GM23338 (cell line): ENCODE results near the gene SIPA1. TPM values are rescaled to one million over a fixed set of nuclear protein-coding genes. Genes with fewer than 3 reads are reported as not detected.

Experiments used
- ATAC-seq: fragments of 200-7000 bp; cut with Tn5 transposase; 3 replicates; pipeline ENCODE4 v1.9.1; 2020
- DNase-seq: peaks from one replicate; pipeline ENCODE4 v3.0.0-alpha.2; 2015; ENCODE audit warnings: low spot score
- H2AFZ ChIP-seq: fragments of 200-600 bp; sonication (generic); 2 replicates; pipeline ENCODE4 v1.8.0; 2016; ENCODE audit warnings: antibody characterized with exemption, mild to moderate bottlenecking, moderate library complexity
- H3F3A ChIP-seq: fragments of 200-600 bp; sonication (generic); replicated peaks from 2 replicates; pipeline ENCODE4 v1.8.0; 2017; ENCODE audit warnings: antibody characterized with exemption, mixed run types, low read depth
- H3K27ac ChIP-seq: fragments of 200-600 bp; sonication (generic); 2 replicates; pipeline ENCODE4 v1.6.1; 2016; ENCODE audit warnings: low read depth
- H3K27me3 ChIP-seq: fragments of 200-600 bp; sonication (generic); 2 replicates; pipeline ENCODE4 v1.8.0; 2016; ENCODE audit warnings: mild to moderate bottlenecking, mixed run types, moderate library complexity; ENCODE audit not compliant: insufficient read depth
- H3K36me3 ChIP-seq: fragments of 200-600 bp; sonication (generic); 2 replicates; pipeline ENCODE4 v1.8.0; 2016; ENCODE audit warnings: mild to moderate bottlenecking; ENCODE audit not compliant: insufficient read depth
- H3K4me1 ChIP-seq: fragments of 200-600 bp; sonication (generic); 2 replicates; pipeline ENCODE4 v1.8.0; 2016; ENCODE audit warnings: mild to moderate bottlenecking, moderate library complexity; ENCODE audit not compliant: insufficient read depth
- H3K4me2 ChIP-seq: fragments of 200-600 bp; sonication (generic); 2 replicates; pipeline ENCODE4 v1.7.1; 2017; ENCODE audit warnings: mixed run types
- H3K4me3 ChIP-seq: fragments of 200-600 bp; sonication (generic); 2 replicates; pipeline ENCODE4 v1.6.1; 2016; ENCODE audit warnings: mixed run types
- H3K79me2 ChIP-seq: fragments of 200-600 bp; sonication (generic); replicated peaks from 2 replicates; pipeline ENCODE4 v1.8.0; 2017; ENCODE audit warnings: mild to moderate bottlenecking; ENCODE audit not compliant: insufficient read depth
- H3K9me2 ChIP-seq: fragments of 200-600 bp; sonication (generic); 2 replicates; pipeline ENCODE4 v1.8.0; 2017; ENCODE audit not compliant: insufficient read depth
- H4K20me1 ChIP-seq: fragments of 200-600 bp; sonication (generic); replicated peaks from 2 replicates; pipeline ENCODE4 v1.8.0; 2017; ENCODE audit warnings: mild to moderate bottlenecking; ENCODE audit not compliant: insufficient read depth
- H3K27ac Mint-ChIP-seq: 2 replicates; pipeline ENCODE4 v1.8.0; 2020; ENCODE audit warnings: inconsistent platforms, mild to moderate bottlenecking, moderate library complexity, mixed read lengths
- H3K27me3 Mint-ChIP-seq: 3 replicates; pipeline ENCODE4 v1.8.0; 2022; ENCODE audit warnings: low read depth, mild to moderate bottlenecking, moderate library complexity, mixed read lengths, inconsistent platforms; ENCODE audit not compliant: insufficient read depth, poor library complexity
- H3K36me3 Mint-ChIP-seq: 3 replicates; pipeline ENCODE4 v1.8.0; 2021; ENCODE audit warnings: low read depth, mild to moderate bottlenecking, inconsistent platforms, moderate library complexity, mixed read lengths
- H3K4me1 Mint-ChIP-seq: 3 replicates; pipeline ENCODE4 v1.8.0; 2020; ENCODE audit warnings: mild to moderate bottlenecking, inconsistent platforms, mixed read lengths
- H3K4me3 Mint-ChIP-seq: 3 replicates; pipeline ENCODE4 v1.8.0; 2021; ENCODE audit warnings: moderate library complexity, mild to moderate bottlenecking, inconsistent platforms, mixed read lengths
- H3K9me3 Mint-ChIP-seq: 3 replicates; pipeline ENCODE4 v1.8.0; 2020; ENCODE audit warnings: moderate library complexity, mild to moderate bottlenecking, inconsistent platforms, mixed read lengths
- CREB1 ChIP-seq: fragments of 250-450 bp; sonication (Bioruptor Pico); IDR thresholded peaks from 2 replicates; pipeline ENCODE4 v1.5.0; 2020; ENCODE audit warnings: low read depth, mild to moderate bottlenecking, moderate library complexity
- ETS1 ChIP-seq: IDR thresholded peaks from 2 replicates; pipeline ENCODE4 v1.6.1; 2016; ENCODE audit warnings: antibody characterized with exemption
- EZH2 ChIP-seq: fragments of 200-600 bp; sonication (generic); IDR thresholded peaks from one replicate; pipeline ENCODE4 v1.8.0; 2017; ENCODE audit warnings: antibody characterized with exemption, mild to moderate bottlenecking, low read depth; ENCODE audit not compliant: unreplicated experiment
- EZH2phosphoT487 ChIP-seq: fragments of 200-600 bp; sonication (generic); IDR thresholded peaks from one replicate; pipeline ENCODE4 v1.8.1; 2018; ENCODE audit warnings: antibody characterized with exemption; ENCODE audit not compliant: unreplicated experiment
- JUNB ChIP-seq: IDR thresholded peaks from one replicate; pipeline ENCODE4 v1.6.1; 2016; ENCODE audit warnings: antibody characterized with exemption; ENCODE audit not compliant: unreplicated experiment
- NANOG ChIP-seq: IDR thresholded peaks from 2 replicates; pipeline ENCODE4 v1.6.1; 2016; ENCODE audit warnings: antibody characterized with exemption, borderline replicate concordance
- POLR2AphosphoS5 ChIP-seq: IDR thresholded peaks from 2 replicates; pipeline ENCODE4 v1.6.1; 2016; ENCODE audit warnings: antibody characterized with exemption, low read depth
- REST ChIP-seq: IDR thresholded peaks from one replicate; pipeline ENCODE4 v1.6.1; 2018; ENCODE audit warnings: antibody characterized with exemption; ENCODE audit not compliant: unreplicated experiment
- STAT1 ChIP-seq: IDR thresholded peaks from one replicate; pipeline ENCODE4 v1.6.1; 2016; ENCODE audit warnings: antibody characterized with exemption; ENCODE audit not compliant: unreplicated experiment
- ZNF114 ChIP-seq: fragments of 250-450 bp; sonication (Bioruptor Pico); IDR thresholded peaks from 2 replicates; pipeline ENCODE4 v1.5.0; 2020; ENCODE audit warnings: mild to moderate bottlenecking, moderate library complexity
- polyA plus RNA-seq: library from polyadenylated mRNA; unstranded; fragments of >200 nt; fragmentation: Nextera tagmentation; extraction: Ambion mirVana; gene quantifications from 2 replicates; pipeline ENCODE4 v1.2.1, GENCODE V29; 2016
- total RNA-seq: library from RNA; depleted of rRNA; stranded (reverse); fragments of >200 nt; shearing (Covaris generic); gene quantifications from 2 replicates; pipeline ENCODE4 v1.2.3, GENCODE V29; 2014
- TF ChIP-seq, protein P1 (sequence below), 2 experiments: fragments of 200-600 bp in 1 of 2; sonication (generic) in 1 of 2; conservative IDR thresholded peaks; 2 replicates each; pipeline versions ENCODE4 v1.5.1 to v1.6.1; 2016 to 2017; ENCODE audit warnings: antibody characterized with exemption in 2 of 2, low read depth in 2 of 2, mild to moderate bottlenecking in 2 of 2, moderate library complexity in 1 of 2

The SIPA1 gene
- total and polyA plus RNA-seq, 2 experiments from 2014 or later: 50.1 to 54.6 TPM

DNA sequence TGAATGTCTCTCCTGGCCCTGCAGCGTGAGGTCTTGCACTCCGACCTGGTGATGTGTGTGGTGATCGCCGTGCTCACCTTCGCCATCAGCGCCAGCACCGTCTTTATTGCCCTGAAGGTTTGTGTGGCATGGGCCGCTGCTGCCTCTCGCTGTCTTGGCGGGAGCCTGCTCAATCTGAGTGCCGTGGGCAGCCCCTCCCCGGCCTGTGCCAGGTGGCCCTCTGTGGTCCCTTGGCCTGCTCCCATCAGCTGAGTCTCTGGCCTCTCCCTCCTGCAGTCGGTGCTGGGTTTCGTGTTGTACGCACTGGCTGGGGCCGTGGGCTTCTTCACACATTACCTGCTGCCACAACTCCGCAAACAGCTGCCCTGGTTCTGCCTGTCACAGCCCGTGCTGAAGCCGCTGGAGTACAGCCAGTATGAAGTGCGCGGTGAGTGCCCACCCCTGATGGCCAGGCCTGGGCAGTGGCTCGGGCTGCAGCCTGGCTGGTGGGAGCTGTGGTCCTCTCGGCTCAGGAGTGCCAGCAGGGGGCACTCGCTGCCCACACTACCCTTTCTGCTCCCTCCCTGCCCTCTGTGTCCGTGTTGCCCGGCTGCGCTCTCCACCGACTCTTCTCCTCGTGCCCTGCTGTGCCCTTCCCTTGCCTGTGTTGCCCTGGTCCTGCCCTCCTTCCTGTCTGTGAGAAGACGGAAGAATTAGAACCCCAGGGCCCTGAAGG lies 12.1 kb upstream of the SIPA1 start:
- Mint-ChIP-seq H3K27me3 (peaks cover 9% of the 10 kb centered on the region), H3K4me1 (no peaks in the 10 kb centered on the region; the same call in 2 of the 3 replicates), H3K4me3 (no peak overlapping the region), H3K36me3 (peaks cover 50% of the 10 kb centered on the region), H3K27ac (no peak overlapping the region), H3K9me3 (no peaks in the 10 kb centered on the region)
- Histone ChIP-seq H3K27ac (0 out of 2 replicates have a peak overlapping the region, but pooled peaks have one; percentile 6), H3K4me3 (no peak overlapping the region), H4K20me1 (no peaks in the 10 kb centered on the region; the same call in 1 of the 2 replicates), H3K9me2 (no peaks in the 10 kb centered on the region), H3K4me2 (no peak overlapping the region), H3K4me1 (no peaks in the 10 kb centered on the region), H3K36me3 (peaks cover 7% of the 10 kb centered on the region), H2AFZ (no peak overlapping the region), H3F3A (no peaks in the 10 kb centered on the region; the same call in 1 of the 2 replicates), H3K27me3 (no peaks in the 10 kb centered on the region), H3K79me2 (no peaks in the 10 kb centered on the region)
- peak; percentile 86 for ATAC-seq
- peak; percentile 75 for DNase-seq
- TF ChIP-seq, protein P1, sequence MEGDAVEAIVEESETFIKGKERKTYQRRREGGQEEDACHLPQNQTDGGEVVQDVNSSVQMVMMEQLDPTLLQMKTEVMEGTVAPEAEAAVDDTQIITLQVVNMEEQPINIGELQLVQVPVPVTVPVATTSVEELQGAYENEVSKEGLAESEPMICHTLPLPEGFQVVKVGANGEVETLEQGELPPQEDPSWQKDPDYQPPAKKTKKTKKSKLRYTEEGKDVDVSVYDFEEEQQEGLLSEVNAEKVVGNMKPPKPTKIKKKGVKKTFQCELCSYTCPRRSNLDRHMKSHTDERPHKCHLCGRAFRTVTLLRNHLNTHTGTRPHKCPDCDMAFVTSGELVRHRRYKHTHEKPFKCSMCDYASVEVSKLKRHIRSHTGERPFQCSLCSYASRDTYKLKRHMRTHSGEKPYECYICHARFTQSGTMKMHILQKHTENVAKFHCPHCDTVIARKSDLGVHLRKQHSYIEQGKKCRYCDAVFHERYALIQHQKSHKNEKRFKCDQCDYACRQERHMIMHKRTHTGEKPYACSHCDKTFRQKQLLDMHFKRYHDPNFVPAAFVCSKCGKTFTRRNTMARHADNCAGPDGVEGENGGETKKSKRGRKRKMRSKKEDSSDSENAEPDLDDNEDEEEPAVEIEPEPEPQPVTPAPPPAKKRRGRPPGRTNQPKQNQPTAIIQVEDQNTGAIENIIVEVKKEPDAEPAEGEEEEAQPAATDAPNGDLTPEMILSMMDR (conservative IDR thresholded peaks at IDR 0.05; ENCODE audit: low read depth in 2 of 2): peak; percentile 48 to 76
- no peak for TF ChIP-seq REST

DNA sequence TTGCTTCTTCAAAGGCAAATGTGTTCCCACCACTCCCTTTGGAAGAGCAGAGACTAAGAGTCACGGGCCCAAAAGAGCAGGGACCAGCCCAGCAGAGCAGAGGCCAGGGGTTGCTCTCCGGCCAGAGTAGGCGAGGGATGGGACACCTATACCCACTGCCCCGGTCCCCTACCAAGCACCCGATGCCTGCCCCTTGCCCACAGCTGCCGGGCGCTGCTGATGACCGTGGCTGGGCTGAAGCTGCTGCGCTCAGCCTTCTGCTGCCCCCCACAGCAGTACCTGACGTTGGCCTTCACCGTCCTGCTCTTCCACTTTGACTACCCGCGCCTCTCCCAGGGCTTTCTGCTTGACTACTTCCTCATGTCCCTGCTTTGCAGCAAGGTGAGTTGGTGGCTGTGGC lies 10.7 kb upstream of the SIPA1 start:
- Mint-ChIP-seq H3K4me3 (no peak overlapping the region), H3K27ac (no peak overlapping the region), H3K36me3 (peaks cover 50% of the 10 kb centered on the region), H3K4me1 (no peaks in the 10 kb centered on the region; the same call in 2 of the 3 replicates), H3K27me3 (peaks cover 12% of the 10 kb centered on the region), H3K9me3 (no peaks in the 10 kb centered on the region)
- H3K9me2 ChIP-seq: no peaks in the 10 kb centered on the region
- H2AFZ ChIP-seq: no peak overlapping the region
- ATAC-seq (no peak), DNase-seq (no peak)
- H4K20me1 ChIP-seq: no peaks in the 10 kb centered on the region; the same call in 1 of the 2 replicates
- H3K4me1 ChIP-seq: no peaks in the 10 kb centered on the region
- H3F3A ChIP-seq: no peaks in the 10 kb centered on the region; the same call in 1 of the 2 replicates
- H3K4me2 ChIP-seq: no peak overlapping the region
- H3K27ac ChIP-seq: no peak overlapping the region
- no peaks in the 10 kb centered on the region for H3K79me2 ChIP-seq
- H3K4me3 ChIP-seq: no peak overlapping the region
- H3K36me3 ChIP-seq: peaks cover 7% of the 10 kb centered on the region
- H3K27me3 ChIP-seq: no peaks in the 10 kb centered on the region
- TF ChIP-seq NANOG (no peak), EZH2 (no peak), POLR2AphosphoS5 (no peak), ETS1 (no peak), JUNB (no peak), EZH2phosphoT487 (no peak), STAT1 (no peak), ZNF114 (CRISPR knock-in tag) (no peak), CREB1 (CRISPR knock-in tag) (no peak)
